Stimulated activated CD4-positive, alpha-beta T cell treated with anti-CD3 and anti-CD28 coated beads, Interleukin-1b, Interleukin-23, amount 100 ng/mL, for 24 hours (primary cell): ENCODE results near the gene CAPN7.

Source experiments
- DNase-seq, 4 experiments: peaks; one replicate each; pipeline ENCODE4 v3.0.0-alpha.2; 2020; ENCODE audit warnings: low read depth in 4 of 4, low spot score in 1 of 4

CAPN7 gene

GRCh38 chr3:15198686-15199085 is 7.4 kb upstream of the CAPN7 start:
- DNase-seq = no peak

GRCh38 chr3:15199493-15200105 is 6.4 kb upstream of the CAPN7 start:
- no peak for DNase-seq

GRCh38 chr3:15204005-15204404 is 2.0 kb upstream of the CAPN7 start:
- DNase-seq = no peak

GRCh38 chr3:15205482-15205933 is 538 bp upstream of the CAPN7 start:
- no peak for DNase-seq

- peak in 1 of 4 experiments; percentile 36 for DNase-seq
Measured at GRCh38 chr3:15206662-15207576, 873 bp downstream of the CAPN7 start.

GRCh38 chr3:15207836-15208504 is 1.9 kb downstream of the CAPN7 start:
- DNase-seq = no peak

GRCh38 chr3:15211937-15212336 is 5.9 kb downstream of the CAPN7 start:
- DNase-seq = no peak

- DNase-seq = no peak
Measured at GRCh38 chr3:15214758-15215157, 8.7 kb downstream of the CAPN7 start.

- no peak for DNase-seq
Measured at GRCh38 chr3:15215996-15216395, 9.9 kb downstream of the CAPN7 start.

GRCh38 chr3:15216501-15216900 is 10.5 kb downstream of the CAPN7 start:
- no peak for DNase-seq

GRCh38 chr3:15217011-15217671 is 11.1 kb downstream of the CAPN7 start:
- DNase-seq = no peak

GRCh38 chr3:15217841-15218267 is 11.8 kb downstream of the CAPN7 start:
- DNase-seq = no peak

- no peak for DNase-seq
Measured at GRCh38 chr3:15218689-15219088, 12.6 kb downstream of the CAPN7 start.

- DNase-seq = no peak
Measured at GRCh38 chr3:15220056-15220455, 14.0 kb downstream of the CAPN7 start.

- DNase-seq = no peak
Measured at GRCh38 chr3:15220661-15221060, 14.6 kb downstream of the CAPN7 start.

- DNase-seq = no peak
Measured at GRCh38 chr3:15221574-15222217, 15.7 kb downstream of the CAPN7 start.

- no peak for DNase-seq
Measured at GRCh38 chr3:15223685-15224572, 17.9 kb downstream of the CAPN7 start.

- no peak for DNase-seq
Measured at GRCh38 chr3:15228147-15228546, 22.1 kb downstream of the CAPN7 start.

GRCh38 chr3:15229262-15229661 is 23.2 kb downstream of the CAPN7 start:
- DNase-seq = no peak

- DNase-seq = peak in 1 of 4 experiments; percentile 20
Measured at GRCh38 chr3:15241341-15241740, 35.3 kb downstream of the CAPN7 start.
